ENCODE data around the gene DNM1. TPM values are rescaled to one million over a fixed set of nuclear protein-coding genes. Genes with fewer than 3 reads are reported as not detected.

Gene DNM1
- total RNA-seq, 2 experiments from 2014 or later = 0.36 to 0.59 TPM

DNA sequence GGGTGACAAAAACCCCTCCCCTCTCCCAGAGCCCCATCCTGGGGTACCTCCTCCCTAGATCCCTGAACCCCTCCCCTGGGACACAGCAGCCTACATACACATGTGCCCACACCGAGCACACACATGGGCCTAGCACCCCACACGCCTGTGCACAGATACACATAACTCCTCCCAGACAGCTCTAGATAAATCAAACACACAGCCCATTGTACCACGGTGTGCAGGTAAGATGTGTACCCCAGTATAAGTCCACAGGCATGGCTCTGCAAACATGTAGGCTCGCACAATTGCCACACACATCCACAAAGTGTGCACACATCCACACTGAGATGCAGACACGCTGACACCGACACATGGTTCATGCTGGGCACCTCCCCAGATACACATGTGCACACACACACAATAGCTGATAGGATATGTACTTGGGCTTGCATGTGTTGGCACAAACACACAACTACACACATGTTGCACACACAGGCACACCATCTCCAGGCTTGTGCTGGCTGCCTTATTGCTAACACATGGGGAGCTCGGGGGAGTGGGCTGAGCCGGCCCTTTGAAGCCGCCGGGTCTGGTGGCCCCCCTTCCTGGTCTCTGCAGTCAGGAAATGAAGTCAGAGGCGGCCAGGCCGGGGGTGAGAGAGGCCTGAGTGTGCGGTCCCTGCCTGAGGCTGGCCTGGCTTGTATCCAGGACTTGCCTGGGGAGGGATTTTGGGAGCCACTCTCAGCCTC, 42.4 kb downstream of the DNM1 start:
- DNase-seq (peak; percentile 18), ATAC-seq (no peak)
- no peaks in the 10 kb centered on the region for H3K9me3 Mint-ChIP-seq
- ChIA-PET POLR2A (no interaction called here), CTCF (interaction anchor here (1.1 kb wide), 1 partner anchor 9 kb away, joined by 3 read pairs; no protein-coding TSS in a partner anchor)
- intact Hi-C loops (cut with micrococcal nuclease) = no loop called here
- no peak for TF ChIP-seq CTCF (IDR thresholded peaks at IDR 0.05)
- H3K4me3 Mint-ChIP-seq = no peak overlapping the region
- peaks cover 16% of the 10 kb centered on the region for H3K27me3 Mint-ChIP-seq
- H3K4me1 Mint-ChIP-seq (ENCODE audit: low read depth) = peaks cover 21% of the 10 kb centered on the region
- no peak overlapping the region for H3K27ac Mint-ChIP-seq
- no peaks in the 10 kb centered on the region for H3K36me3 Mint-ChIP-seq (ENCODE audit: low read depth)

- ATAC-seq = no peak
- no peaks in the 10 kb centered on the region for H3K9me3 Mint-ChIP-seq
Observed at GRCh38 chr9:128246471-128246870, 43.3 kb downstream of the DNM1 start.

GRCh38 chr9:128247226-128247803, 44.1 kb downstream of the DNM1 start:
- no peak for TF ChIP-seq CTCF (IDR thresholded peaks at IDR 0.05)
- H3K27me3 Mint-ChIP-seq = peaks cover 20% of the 10 kb centered on the region
- no peaks in the 10 kb centered on the region for H3K36me3 Mint-ChIP-seq (ENCODE audit: low read depth)

More at GRCh38 chr9:128246471-128246870, 43.3 kb downstream of the DNM1 start:
- H3K4me3 Mint-ChIP-seq = no peak overlapping the region
- peaks cover 24% of the 10 kb centered on the region for H3K4me1 Mint-ChIP-seq (ENCODE audit: low read depth)
- TF ChIP-seq CTCF (IDR thresholded peaks at IDR 0.05) = no peak
- peaks cover 19% of the 10 kb centered on the region for H3K27me3 Mint-ChIP-seq
- ChIA-PET CTCF (no interaction called here), POLR2A (no interaction called here)
- no peak overlapping the region for H3K27ac Mint-ChIP-seq
- intact Hi-C loops (cut with micrococcal nuclease) = no loop called here
- no peaks in the 10 kb centered on the region for H3K36me3 Mint-ChIP-seq (ENCODE audit: low read depth)
- no peak for DNase-seq

DNA sequence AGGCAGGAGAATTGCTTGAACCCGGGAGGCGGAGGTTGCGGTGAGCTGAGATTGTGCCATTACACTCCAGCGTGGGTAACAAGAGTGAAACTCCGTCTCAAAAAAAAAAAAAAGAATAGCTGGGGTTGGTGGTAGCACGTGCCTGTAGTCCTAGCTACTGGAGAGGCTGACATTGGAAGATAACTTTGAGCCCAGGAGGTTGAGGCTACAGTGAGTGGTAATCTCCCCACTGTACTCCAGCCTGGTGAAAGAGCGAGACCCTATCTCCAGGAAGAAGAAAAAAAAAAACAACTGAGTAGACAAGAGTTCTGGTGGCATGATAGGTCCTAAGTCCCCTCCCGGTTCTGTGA, 46.4 kb downstream of the DNM1 start:
- peak overlapping the region; percentile 82 for H3K4me3 Mint-ChIP-seq
- ATAC-seq = no peak
- POLR2A ChIA-PET = interaction anchor here (0.6 to 1.1 kb wide), 4 partner anchors 21 to 52 kb away, joined by 3 read pairs; no protein-coding TSS in a partner anchor
- H3K36me3 Mint-ChIP-seq (ENCODE audit: low read depth) = no peaks in the 10 kb centered on the region
- H3K9me3 Mint-ChIP-seq = no peaks in the 10 kb centered on the region
- peak overlapping the region; percentile 59 for H3K27ac Mint-ChIP-seq
- DNase-seq = no peak
- H3K27me3 Mint-ChIP-seq = peaks cover 9% of the 10 kb centered on the region
- CTCF ChIA-PET = interaction anchor here (1.0 kb wide), 1 partner anchor 92 kb away, joined by 3 read pairs; no protein-coding TSS in a partner anchor
- H3K4me1 Mint-ChIP-seq (ENCODE audit: low read depth) = peaks cover 18% of the 10 kb centered on the region
- intact Hi-C loops (cut with micrococcal nuclease) = no loop called here
- no peak for TF ChIP-seq CTCF (IDR thresholded peaks at IDR 0.05)

More at GRCh38 chr9:128247226-128247803, 44.1 kb downstream of the DNM1 start:
- CTCF ChIA-PET = no interaction called here
- Mint-ChIP-seq H3K9me3 (no peaks in the 10 kb centered on the region), H3K4me3 (no peak overlapping the region), H3K27ac (no peak overlapping the region), H3K4me1 (ENCODE audit: low read depth) (peaks cover 26% of the 10 kb centered on the region)
- DNase-seq (no peak), ATAC-seq (no peak)
- intact Hi-C loops (cut with micrococcal nuclease) = no loop called here
- POLR2A ChIA-PET = no interaction called here

All from activated CD8-positive, alpha-beta T cell treated with anti-CD3 and anti-CD28 coated beads for 36 hours (primary cell).